Body of pancreas (tissue), 4 donors: ENCODE measurements around the gene SLC49A4. TPM values are rescaled to one million over a fixed set of nuclear protein-coding genes. Genes with fewer than 3 reads are reported as not detected.

Experiments
- ATAC-seq: fragments of 150-250 bp; one replicate; pipeline ENCODE4 v1.9.1; 2016
- DNase-seq, 4 donors: peaks; one replicate each; pipeline ENCODE4 v3.0.0-alpha.2; 2019
- H3K27ac ChIP-seq, 4 donors: fragments of 200-600 bp; sonication (generic); 1 replicate in 3 of 4; 2 replicates in 1 of 4; pipeline versions ENCODE4 v1.5.1 to v1.6.1; 2016 to 2019; ENCODE audit warnings: mild to moderate bottlenecking in 1 of 4, mixed read lengths in 1 of 4, moderate library complexity in 1 of 4
- H3K27me3 ChIP-seq, 2 donors: fragments of 200-600 bp; sonication (generic); one replicate each; pipeline ENCODE4 v1.6.0; 2016; ENCODE audit warnings: mild to moderate bottlenecking in 1 of 2
- H3K36me3 ChIP-seq, 2 donors: fragments of 200-600 bp; sonication (generic); replicated peaks in 1 of 2; 2 replicates each; pipeline ENCODE4 v1.5.1; 2016; ENCODE audit warnings: low read depth in 2 of 2; ENCODE audit not compliant: insufficient read depth in 1 of 2
- H3K4me1 ChIP-seq: fragments of 200-600 bp; sonication (generic); one replicate; pipeline ENCODE4 v1.6.0; 2016
- H3K4me3 ChIP-seq, 2 donors: fragments of 200-600 bp; sonication (generic); 1 replicate in 1 of 2; 2 replicates in 1 of 2; pipeline ENCODE4 v1.5.1; 2016 to 2019
- H3K9me3 ChIP-seq, 3 donors: fragments of 200-600 bp; sonication (generic); 1 replicate in 2 of 3; 2 replicates in 1 of 3; pipeline ENCODE4 v1.5.1; 2016
- CTCF ChIP-seq, 7 experiments: fragments of 450-650 bp in 4 of 7; fragments of 200-600 bp in 3 of 7; sonication (generic) in 3 of 7; IDR thresholded peaks; one replicate each; pipeline ENCODE4 v1.5.1; 2016 to 2019; ENCODE audit warnings: antibody characterized with exemption in 7 of 7
- POLR2A ChIP-seq, 3 donors: fragments of 450-650 bp; IDR thresholded peaks; one replicate each; pipeline ENCODE4 v1.6.1; 2016; ENCODE audit warnings: antibody characterized with exemption in 3 of 3, mild to moderate bottlenecking in 2 of 3
- WGBS, 2 donors: methylation state at CpG; one replicate each; pipeline ENCODE4 v1.1.5; 2017; 5-methylcytosine and 5-hydroxymethylcytosine counted together
- intact Hi-C: fragments of 100-400 bp; cut with DNase I; formaldehyde crosslinking; loops from one replicate; pipeline ENCODE4 v1.15.1; 2023
- total RNA-seq, 2 donors: library from RNA; depleted of rRNA; stranded (reverse); fragments of >200 nt; gene quantifications; one replicate each; pipeline ENCODE4 v1.1.0, GENCODE V29; 2016

SLC49A4 gene
- total RNA-seq, 2 donors from 2014 or later: 20.8 to 23.6 TPM

- DNase-seq (no peak), ATAC-seq (no peak)
- no peak for TF ChIP-seq POLR2A (IDR thresholded peaks at IDR 0.05)
- no peak for TF ChIP-seq CTCF (IDR thresholded peaks at IDR 0.05)
- H3K4me1 ChIP-seq: peaks cover 7% of the 10 kb centered on the region
- H3K4me3 ChIP-seq: no peak overlapping the region
- H3K36me3 ChIP-seq: no peaks in the 10 kb centered on the region
- H3K27me3 ChIP-seq: no peaks in the 10 kb centered on the region
- intact Hi-C loops: no loop called here
- 73 to 88% methylated on average over 1 of the region's 1 CpG for WGBS, 2 donors
- H3K9me3 ChIP-seq: no peaks in the 10 kb centered on the region
- H3K27ac ChIP-seq: no peak overlapping the region
Measured at GRCh38 chr3:122925756-122926155, 130.9 kb downstream of the SLC49A4 start.

GRCh38 chr3:122926322-122926721, 131.5 kb downstream of the SLC49A4 start:
- Histone ChIP-seq H3K4me3 (no peak overlapping the region), H3K4me1 (peaks cover 7% of the 10 kb centered on the region), H3K27me3 (no peaks in the 10 kb centered on the region), H3K36me3 (no peaks in the 10 kb centered on the region), H3K27ac (no peak overlapping the region), H3K9me3 (no peaks in the 10 kb centered on the region)
- intact Hi-C loops: no loop called here
- ATAC-seq: no peak
- 86 to 87% methylated on average over 13 to 17 of the region's 20 CpGs for WGBS, 2 donors
- DNase-seq: no peak
- no peak for TF ChIP-seq POLR2A (IDR thresholded peaks at IDR 0.05)
- TF ChIP-seq CTCF (IDR thresholded peaks at IDR 0.05): no peak

DNA sequence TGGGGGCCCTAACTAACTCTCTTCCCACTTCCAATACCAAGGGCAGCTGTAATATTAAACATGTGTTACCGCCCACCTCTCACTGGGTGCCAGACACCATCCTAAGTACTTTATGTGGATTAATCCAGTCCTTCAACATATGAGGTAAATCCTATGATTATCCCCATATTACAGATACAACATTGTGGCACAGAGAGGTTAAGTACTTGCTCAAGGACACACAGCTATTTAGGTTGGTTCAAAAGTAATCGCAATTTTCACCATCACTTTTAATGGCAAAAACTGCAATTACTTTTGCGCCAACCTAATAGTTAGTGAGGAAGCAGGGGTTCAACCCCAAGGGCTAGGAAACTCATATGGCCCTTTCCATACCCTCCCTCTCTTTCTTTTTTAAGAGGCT, 131.9 kb downstream of the SLC49A4 start:
- Histone ChIP-seq H3K27ac (no peak overlapping the region), H3K9me3 (no peaks in the 10 kb centered on the region), H3K4me3 (no peak overlapping the region), H3K27me3 (no peaks in the 10 kb centered on the region), H3K4me1 (peaks cover 6% of the 10 kb centered on the region), H3K36me3 (no peaks in the 10 kb centered on the region)
- WGBS, 2 donors: 88 to 95% methylated on average over 3 of the region's 3 CpGs
- DNase-seq (no peak), ATAC-seq (no peak)
- intact Hi-C loops: no loop called here
- TF ChIP-seq CTCF (IDR thresholded peaks at IDR 0.05): no peak
- no peak for TF ChIP-seq POLR2A (IDR thresholded peaks at IDR 0.05)

GRCh38 chr3:122927726-122928125, 132.9 kb downstream of the SLC49A4 start:
- H3K4me3 ChIP-seq: no peak overlapping the region
- DNase-seq: no peak
- H3K27ac ChIP-seq: no peak overlapping the region
- H3K4me1 ChIP-seq: no peaks in the 10 kb centered on the region
- intact Hi-C loops: no loop called here
- no peaks in the 10 kb centered on the region for H3K36me3 ChIP-seq
- H3K9me3 ChIP-seq: no peaks in the 10 kb centered on the region
- TF ChIP-seq POLR2A (IDR thresholded peaks at IDR 0.05) (no peak), CTCF (IDR thresholded peaks at IDR 0.05) (no peak)
- no peak for ATAC-seq
- no peaks in the 10 kb centered on the region for H3K27me3 ChIP-seq
- 78 to 88% methylated on average over 8 to 9 of the region's 10 CpGs for WGBS, 2 donors

- DNase-seq (no peak), ATAC-seq (no peak)
- Histone ChIP-seq H3K9me3 (no peaks in the 10 kb centered on the region), H3K4me1 (no peaks in the 10 kb centered on the region), H3K27ac (no peak overlapping the region), H3K27me3 (no peaks in the 10 kb centered on the region), H3K4me3 (no peak overlapping the region), H3K36me3 (no peaks in the 10 kb centered on the region)
- WGBS, 2 donors: 72 to 77% methylated on average over 22 to 24 of the region's 24 CpGs
- no peak for TF ChIP-seq CTCF (IDR thresholded peaks at IDR 0.05)
- TF ChIP-seq POLR2A (IDR thresholded peaks at IDR 0.05): no peak
- intact Hi-C loops: no loop called here
Measured at GRCh38 chr3:122928396-122929187, 133.7 kb downstream of the SLC49A4 start.
